Vagina (tissue), 2 donors: ENCODE data around the gene CCR7. TPM values are rescaled to one million over a fixed set of nuclear protein-coding genes. Genes with fewer than 3 reads are reported as not detected.

ENCODE experiments used
- DNase-seq, 2 donors: peaks; one replicate each; pipeline ENCODE4 v3.0.0-alpha.2; 2017; ENCODE audit errors: extremely low spot score in 2 of 2
- H3K27ac ChIP-seq: fragments of 200-600 bp; sonication (generic); one replicate; pipeline ENCODE4 v1.5.1; 2019
- H3K27me3 ChIP-seq: fragments of 200-600 bp; sonication (generic); one replicate; pipeline ENCODE4 v1.5.1; 2019
- H3K36me3 ChIP-seq, 2 donors: fragments of 200-600 bp; sonication (generic); one replicate each; pipeline ENCODE4 v1.5.1; 2017 to 2019
- H3K4me1 ChIP-seq: fragments of 200-600 bp; sonication (generic); one replicate; pipeline ENCODE4 v1.5.1; 2019
- H3K4me3 ChIP-seq, 2 donors: fragments of 200-600 bp; sonication (generic); 1 replicate in 1 of 2; 2 replicates in 1 of 2; pipeline ENCODE4 v1.5.1; 2016 to 2019
- H3K9me3 ChIP-seq: fragments of 200-600 bp; sonication (generic); one replicate; pipeline ENCODE4 v1.5.1; 2019
- CTCF ChIP-seq, 3 experiments: fragments of 450-650 bp in 2 of 3; fragments of 200-600 bp in 1 of 3; sonication (generic) in 1 of 3; IDR thresholded peaks; one replicate each; pipeline ENCODE4 v1.5.1; 2017 to 2019; ENCODE audit warnings: antibody characterized with exemption in 3 of 3, mild to moderate bottlenecking in 2 of 3, moderate library complexity in 2 of 3
- POLR2A ChIP-seq, 2 donors: fragments of 450-650 bp; IDR thresholded peaks; one replicate each; pipeline ENCODE4 v1.6.1; 2017; ENCODE audit warnings: antibody characterized with exemption in 2 of 2, mild to moderate bottlenecking in 2 of 2, moderate library complexity in 2 of 2
- POLR2AphosphoS5 ChIP-seq, 2 donors: sonication (generic); formaldehyde crosslinking; IDR thresholded peaks; one replicate each; pipeline ENCODE4 v1.9.0; 2017; ENCODE audit warnings: antibody characterized with exemption in 2 of 2, mild to moderate bottlenecking in 2 of 2, low read depth in 1 of 2; ENCODE audit not compliant: insufficient read depth in 1 of 2
- intact Hi-C: fragments of 100-400 bp; cut with DNase I; formaldehyde crosslinking; loops from one replicate; pipeline ENCODE4 v1.15.1; 2023
- total RNA-seq: library from RNA; depleted of rRNA; stranded (reverse); fragments of >200 nt; gene quantifications from one replicate; pipeline ENCODE4 v1.2.3, GENCODE V29; 2016

CCR7 gene
- total RNA-seq, 1 donor from 2014 or later = not detected

- intact Hi-C loops = no loop called here
- Histone ChIP-seq H3K27me3 (no peaks in the 10 kb centered on the region), H3K27ac (no peak overlapping the region), H3K9me3 (no peaks in the 10 kb centered on the region), H3K4me1 (peaks cover 38% of the 10 kb centered on the region), H3K4me3 (no peak overlapping the region), H3K36me3 (no peaks in the 10 kb centered on the region)
- TF ChIP-seq POLR2AphosphoS5 (IDR thresholded peaks at IDR 0.05; ENCODE audit: insufficient read depth in 1 of 2, low read depth in 1 of 2) (no peak), CTCF (IDR thresholded peaks at IDR 0.05) (no peak), POLR2A (IDR thresholded peaks at IDR 0.05) (no peak)
- no peak for DNase-seq
Observed at GRCh38 chr17:40561871-40562611, 3.2 kb downstream of the CCR7 start.

GRCh38 chr17:40561294-40561870 is 3.9 kb downstream of the CCR7 start:
- Histone ChIP-seq H3K9me3 (no peaks in the 10 kb centered on the region), H3K4me1 (peaks cover 45% of the 10 kb centered on the region), H3K27ac (no peak overlapping the region), H3K36me3 (no peaks in the 10 kb centered on the region), H3K27me3 (no peaks in the 10 kb centered on the region), H3K4me3 (no peak overlapping the region)
- no peak for DNase-seq
- TF ChIP-seq CTCF (IDR thresholded peaks at IDR 0.05) (no peak), POLR2A (IDR thresholded peaks at IDR 0.05) (no peak), POLR2AphosphoS5 (IDR thresholded peaks at IDR 0.05; ENCODE audit: insufficient read depth in 1 of 2, low read depth in 1 of 2) (no peak)
- intact Hi-C loops = no loop called here

GRCh38 chr17:40560592-40561293 is 4.5 kb downstream of the CCR7 start:
- H3K36me3 ChIP-seq = no peaks in the 10 kb centered on the region
- H3K4me3 ChIP-seq = peak overlapping the region in 1 of 2 donors; percentile 12
- peak overlapping the region; percentile 88 for H3K27ac ChIP-seq
- peak in 1 of 2 donors; percentile 87 for DNase-seq
- no peaks in the 10 kb centered on the region for H3K9me3 ChIP-seq
- intact Hi-C loops = no loop called here
- H3K27me3 ChIP-seq = no peaks in the 10 kb centered on the region
- no peak for TF ChIP-seq CTCF (IDR thresholded peaks at IDR 0.05)
- TF ChIP-seq POLR2AphosphoS5 (IDR thresholded peaks at IDR 0.05; ENCODE audit: insufficient read depth in 1 of 2, low read depth in 1 of 2) = no peak
- no peak for TF ChIP-seq POLR2A (IDR thresholded peaks at IDR 0.05)
- peaks cover 47% of the 10 kb centered on the region for H3K4me1 ChIP-seq

GRCh38 chr17:40559954-40560591 is 5.2 kb downstream of the CCR7 start:
- DNase-seq = peak in 1 of 2 donors; percentile 97
- intact Hi-C loops = no loop called here
- Histone ChIP-seq H3K36me3 (no peaks in the 10 kb centered on the region), H3K27me3 (no peaks in the 10 kb centered on the region), H3K4me1 (peaks cover 53% of the 10 kb centered on the region), H3K4me3 (peak overlapping the region in 1 of 2 donors; percentile 12), H3K9me3 (no peaks in the 10 kb centered on the region), H3K27ac (peak overlapping the region; percentile 88)
- TF ChIP-seq POLR2A (IDR thresholded peaks at IDR 0.05) = no peak
- TF ChIP-seq CTCF (IDR thresholded peaks at IDR 0.05) = peak; percentile 92 to 99 (median 98)
- peak; percentile 74 to 87 for TF ChIP-seq POLR2AphosphoS5 (IDR thresholded peaks at IDR 0.05; ENCODE audit: insufficient read depth in 1 of 2, low read depth in 1 of 2)
